OCI-LY1 (cell line): ENCODE measurements around the gene CDK10.

ENCODE experiments used
- H2AFZ ChIP-seq: fragments of 200-600 bp; sonication (generic), shearing (Covaris generic); 2 replicates; pipeline ENCODE4 v1.6.0; 2014; ENCODE audit warnings: antibody characterized with exemption, mild to moderate bottlenecking, low read length
- H3F3A ChIP-seq: fragments of 200-600 bp; sonication (generic), shearing (Covaris generic); 2 replicates; pipeline ENCODE4 v1.6.0; 2014; ENCODE audit warnings: mild to moderate bottlenecking, antibody characterized with exemption, low read length, moderate library complexity; ENCODE audit not compliant: insufficient read depth
- H3K27ac ChIP-seq: fragments of 200-600 bp; sonication (generic); 2 replicates; pipeline ENCODE4 v1.5.1; 2014; ENCODE audit warnings: low read length, mixed run types, mild to moderate bottlenecking, low read depth; ENCODE audit not compliant: poor library complexity, severe bottlenecking
- H3K27me3 ChIP-seq: fragments of 200-600 bp; sonication (generic); 2 replicates; pipeline ENCODE4 v1.6.0; 2014; ENCODE audit warnings: antibody characterized with exemption, mild to moderate bottlenecking, low read length, moderate library complexity; ENCODE audit not compliant: insufficient read depth
- H3K36me3 ChIP-seq: fragments of 200-600 bp; sonication (generic); 2 replicates; pipeline ENCODE4 v1.6.1; 2014; ENCODE audit warnings: mild to moderate bottlenecking, antibody characterized with exemption, low read length, moderate library complexity, mixed read lengths; ENCODE audit not compliant: insufficient read depth
- H3K4me1 ChIP-seq: fragments of 200-600 bp; sonication (generic); 2 replicates; pipeline ENCODE4 v1.5.1; 2014; ENCODE audit warnings: mild to moderate bottlenecking, low read length, moderate library complexity; ENCODE audit not compliant: insufficient read depth, severe bottlenecking
- H3K4me2 ChIP-seq: fragments of 200-600 bp; sonication (generic), shearing (Covaris generic); 2 replicates; pipeline ENCODE4 v1.6.1; 2014; ENCODE audit warnings: low read length
- H3K4me3 ChIP-seq: fragments of 200-600 bp; sonication (generic); 2 replicates; pipeline ENCODE4 v1.5.1; 2014; ENCODE audit warnings: low read length, low read depth, mild to moderate bottlenecking, mixed read lengths; ENCODE audit not compliant: poor library complexity, severe bottlenecking
- H3K79me2 ChIP-seq: fragments of 200-600 bp; shearing (Covaris generic); 2 replicates; pipeline ENCODE4 v1.6.1; 2016; ENCODE audit warnings: mixed run types, low read length, mixed read lengths; ENCODE audit not compliant: insufficient read depth
- H3K9ac ChIP-seq: fragments of 200-600 bp; sonication (generic), shearing (Covaris generic); 2 replicates; pipeline ENCODE4 v1.6.1; 2014; ENCODE audit warnings: mild to moderate bottlenecking, low read length, mixed read lengths
- H3K9me2 ChIP-seq: fragments of 200-600 bp; sonication (generic), shearing (Covaris generic); 2 replicates; pipeline ENCODE4 v1.6.1; 2014; ENCODE audit warnings: low read depth, mild to moderate bottlenecking, low read length, mixed read lengths
- H3K9me3 ChIP-seq: fragments of 200-600 bp; shearing (Covaris generic); 2 replicates; pipeline ENCODE4 v1.6.1; 2014; ENCODE audit warnings: low read length, mixed read lengths
- H4K20me1 ChIP-seq: fragments of 200-600 bp; sonication (generic), shearing (Covaris generic); 2 replicates; pipeline ENCODE4 v1.6.0; 2016; ENCODE audit warnings: mild to moderate bottlenecking, low read length; ENCODE audit not compliant: insufficient read depth
- EZH2 ChIP-seq: fragments of 200-600 bp; sonication (generic), shearing (Covaris generic); IDR thresholded peaks from 2 replicates; pipeline ENCODE4 v1.8.0; 2017; ENCODE audit warnings: borderline replicate concordance, mixed run types, mild to moderate bottlenecking, antibody characterized with exemption, low read length, moderate library complexity, mixed read lengths
- TF ChIP-seq, protein P1 (sequence below): fragments of 200-600 bp; sonication (generic), shearing (Covaris generic); IDR thresholded peaks from 2 replicates; pipeline ENCODE4 v1.5.1; 2017; ENCODE audit warnings: mild to moderate bottlenecking, antibody characterized with exemption, low read length, moderate library complexity, mixed read lengths

CDK10 gene

DNA sequence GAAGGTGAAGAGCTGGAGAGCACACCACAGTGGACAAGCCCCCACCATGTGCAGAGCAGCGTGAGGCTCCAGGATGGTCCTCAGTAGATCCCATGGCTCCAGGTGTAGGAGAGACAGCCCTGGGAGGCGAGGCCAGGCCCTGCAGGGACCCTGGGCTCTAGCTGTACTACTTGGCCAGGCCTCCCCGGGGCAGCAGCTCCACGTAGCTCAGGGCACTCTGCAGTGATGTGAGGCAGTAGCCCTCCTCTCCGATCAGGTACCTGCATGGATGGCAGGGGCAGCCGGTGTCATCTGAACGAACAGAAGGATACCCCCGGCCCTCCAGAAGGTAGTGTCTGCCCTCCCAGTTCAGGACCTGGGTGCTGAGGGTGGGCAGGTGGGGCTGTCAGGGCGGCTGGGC lies 21.2 kb downstream of the CDK10 start:
- H3K27ac ChIP-seq, result no peak overlapping the region
- H3K9me3 ChIP-seq, result no peaks in the 10 kb centered on the region
- no peaks in the 10 kb centered on the region for H3K36me3 ChIP-seq
- no peaks in the 10 kb centered on the region for H3K9me2 ChIP-seq
- H3K9ac ChIP-seq, result no peak overlapping the region
- TF ChIP-seq EZH2, result no peak
- TF ChIP-seq, protein P1, sequence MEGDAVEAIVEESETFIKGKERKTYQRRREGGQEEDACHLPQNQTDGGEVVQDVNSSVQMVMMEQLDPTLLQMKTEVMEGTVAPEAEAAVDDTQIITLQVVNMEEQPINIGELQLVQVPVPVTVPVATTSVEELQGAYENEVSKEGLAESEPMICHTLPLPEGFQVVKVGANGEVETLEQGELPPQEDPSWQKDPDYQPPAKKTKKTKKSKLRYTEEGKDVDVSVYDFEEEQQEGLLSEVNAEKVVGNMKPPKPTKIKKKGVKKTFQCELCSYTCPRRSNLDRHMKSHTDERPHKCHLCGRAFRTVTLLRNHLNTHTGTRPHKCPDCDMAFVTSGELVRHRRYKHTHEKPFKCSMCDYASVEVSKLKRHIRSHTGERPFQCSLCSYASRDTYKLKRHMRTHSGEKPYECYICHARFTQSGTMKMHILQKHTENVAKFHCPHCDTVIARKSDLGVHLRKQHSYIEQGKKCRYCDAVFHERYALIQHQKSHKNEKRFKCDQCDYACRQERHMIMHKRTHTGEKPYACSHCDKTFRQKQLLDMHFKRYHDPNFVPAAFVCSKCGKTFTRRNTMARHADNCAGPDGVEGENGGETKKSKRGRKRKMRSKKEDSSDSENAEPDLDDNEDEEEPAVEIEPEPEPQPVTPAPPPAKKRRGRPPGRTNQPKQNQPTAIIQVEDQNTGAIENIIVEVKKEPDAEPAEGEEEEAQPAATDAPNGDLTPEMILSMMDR, result no peak
- no peaks in the 10 kb centered on the region for H3F3A ChIP-seq
- H3K4me1 ChIP-seq, result peaks cover 12% of the 10 kb centered on the region
- no peaks in the 10 kb centered on the region for H4K20me1 ChIP-seq
- H3K27me3 ChIP-seq, result 0 out of 2 replicates have a peak, but pooled peaks cover 5% of the 10 kb centered on the region
- H3K4me2 ChIP-seq, result no peak overlapping the region
- H3K79me2 ChIP-seq, result no peaks in the 10 kb centered on the region
- no peak overlapping the region for H3K4me3 ChIP-seq
- H2AFZ ChIP-seq, result no peak overlapping the region

DNA sequence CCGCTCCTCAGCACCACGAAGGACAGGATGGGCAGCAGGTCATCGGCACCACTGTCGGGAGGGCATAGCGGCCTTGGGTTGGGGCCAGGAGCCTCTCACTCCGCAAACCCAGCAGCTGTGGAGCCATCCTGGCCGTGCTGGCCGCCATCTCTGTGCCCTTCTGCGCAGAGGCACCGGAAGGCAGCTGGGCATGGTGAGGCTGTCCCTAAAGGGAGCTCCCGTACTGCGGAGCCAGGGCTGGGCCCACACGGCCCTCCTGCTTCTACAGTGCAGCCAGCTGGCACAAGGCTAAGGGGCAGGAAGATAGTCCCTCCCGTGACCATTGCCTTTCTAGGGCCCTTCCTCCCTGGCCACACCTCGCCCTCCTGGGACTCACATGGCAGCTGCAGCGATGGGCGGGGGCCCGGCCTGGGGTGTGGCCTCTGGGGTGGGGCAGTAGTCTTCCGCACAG lies 22.0 kb downstream of the CDK10 start:
- no peaks in the 10 kb centered on the region for H4K20me1 ChIP-seq
- TF ChIP-seq EZH2, result no peak
- TF ChIP-seq, protein P1, result no peak
- no peaks in the 10 kb centered on the region for H3K79me2 ChIP-seq
- no peak overlapping the region for H3K4me3 ChIP-seq
- no peak overlapping the region for H2AFZ ChIP-seq
- H3K9ac ChIP-seq, result no peak overlapping the region
- H3K27me3 ChIP-seq, result 0 out of 2 replicates have a peak, but pooled peaks cover 5% of the 10 kb centered on the region
- H3K9me3 ChIP-seq, result no peaks in the 10 kb centered on the region
- H3K36me3 ChIP-seq, result peaks cover 2% of the 10 kb centered on the region; the same call in 1 of the 2 replicates
- no peak overlapping the region for H3K27ac ChIP-seq
- peaks cover 17% of the 10 kb centered on the region for H3K4me1 ChIP-seq
- no peaks in the 10 kb centered on the region for H3F3A ChIP-seq
- H3K9me2 ChIP-seq, result no peaks in the 10 kb centered on the region
- H3K4me2 ChIP-seq, result no peak overlapping the region

DNA sequence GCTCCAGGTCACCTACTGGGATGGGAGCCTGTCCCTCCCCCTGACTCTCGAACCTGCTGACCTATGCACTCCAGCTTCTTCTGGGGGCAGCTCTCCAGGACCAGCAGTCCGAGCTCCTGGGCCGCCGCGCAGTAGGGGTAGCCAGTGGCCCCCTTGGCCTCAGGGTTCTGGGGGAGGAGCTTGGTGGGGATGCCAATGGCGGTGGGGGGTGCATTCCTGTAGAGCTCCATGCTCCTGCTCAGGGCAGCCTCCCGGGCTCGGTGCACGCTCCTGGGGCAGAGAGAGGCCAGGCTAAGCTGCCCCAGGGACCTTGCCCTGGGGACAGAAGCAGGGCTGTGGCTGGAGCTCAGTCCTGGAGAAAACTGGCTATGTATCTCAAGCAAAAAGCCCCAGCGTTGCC lies 22.7 kb downstream of the CDK10 start:
- TF ChIP-seq EZH2, result no peak
- TF ChIP-seq, protein P1, result no peak
- H3K9me2 ChIP-seq, result no peaks in the 10 kb centered on the region
- no peaks in the 10 kb centered on the region for H3K79me2 ChIP-seq
- no peak overlapping the region for H2AFZ ChIP-seq
- H3K27ac ChIP-seq, result no peak overlapping the region
- H3K9ac ChIP-seq, result no peak overlapping the region
- H3K9me3 ChIP-seq, result no peaks in the 10 kb centered on the region
- H3K4me1 ChIP-seq, result peaks cover 17% of the 10 kb centered on the region
- H3K4me3 ChIP-seq, result no peak overlapping the region
- no peak overlapping the region for H3K4me2 ChIP-seq
- H3F3A ChIP-seq, result no peaks in the 10 kb centered on the region
- 0 out of 2 replicates have a peak, but pooled peaks cover 5% of the 10 kb centered on the region for H3K27me3 ChIP-seq
- peaks cover 8% of the 10 kb centered on the region for H3K36me3 ChIP-seq
- H4K20me1 ChIP-seq, result no peaks in the 10 kb centered on the region
